ENCODE measurements around the gene WDFY2.
A peak's percentile ranks its signal among the peaks of the same experiment; 100 is the strongest.

WDFY2 gene

DNA sequence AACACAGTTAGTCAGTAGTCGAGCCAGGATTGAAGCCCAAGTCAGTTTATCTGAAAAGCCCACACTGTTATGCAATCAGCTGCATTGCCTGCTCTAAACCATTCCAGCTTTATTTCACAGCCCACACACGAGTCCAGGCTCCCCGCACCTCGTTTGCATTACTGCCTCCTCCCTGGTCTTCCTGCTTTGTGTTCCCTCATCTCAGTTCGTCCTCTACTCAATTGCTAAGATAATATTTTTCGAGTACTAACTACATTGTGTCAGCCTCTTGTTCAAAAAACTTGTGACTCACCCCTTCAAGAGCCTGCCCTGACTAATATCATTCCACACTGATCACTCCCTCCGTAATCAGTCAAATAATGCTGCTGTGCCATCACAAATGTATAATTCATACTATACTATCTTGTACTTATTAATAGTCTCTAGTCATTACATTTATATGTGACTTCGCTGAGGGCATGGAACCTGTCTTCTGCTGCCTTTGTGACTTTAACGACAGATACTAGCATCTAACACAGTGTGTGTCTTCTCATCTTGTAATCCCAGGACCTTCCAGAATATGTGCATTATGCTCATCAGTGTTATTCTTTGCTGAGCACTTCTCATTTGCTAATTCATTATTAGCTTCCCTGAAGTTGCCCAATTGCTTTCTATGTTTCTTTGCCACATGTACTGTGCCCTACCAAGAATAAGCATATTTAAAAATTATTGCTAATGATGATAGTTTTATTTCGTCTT lies 26.2 kb upstream of the WDFY2 start:
- Histone ChIP-seq H3K27me3 (ENCODE audit: insufficient read depth, low read length, poor library complexity, severe bottlenecking) (no peaks in the 10 kb centered on the region), H3F3A (ENCODE audit: low read depth) (no peaks in the 10 kb centered on the region), H3K9ac (ENCODE audit: low read depth, low read length, poor library complexity, severe bottlenecking) (no peak overlapping the region), H3K79me2 (ENCODE audit: insufficient read depth, low read length) (no peaks in the 10 kb centered on the region), H3K36me3 (ENCODE audit: insufficient read depth, low read length) (no peaks in the 10 kb centered on the region), H3K4me1 (ENCODE audit: insufficient read depth, low read length, poor library complexity, severe bottlenecking) (peaks cover 16% of the 10 kb centered on the region), H2AFZ (ENCODE audit: low read length) (no peak overlapping the region), H3K4me3 (ENCODE audit: low read length, poor library complexity, severe bottlenecking) (no peak overlapping the region), H3K4me2 (ENCODE audit: low read depth, low read length, poor library complexity, severe bottlenecking) (no peak overlapping the region), H4K20me1 (ENCODE audit: insufficient read depth, low read length, poor library complexity, severe bottlenecking) (no peaks in the 10 kb centered on the region), H3K9me2 (replicated peaks; ENCODE audit: low read depth, low read length) (no peaks in the 10 kb centered on the region), H3K9me3 (ENCODE audit: insufficient read depth, low read depth, low read length) (no peaks in the 10 kb centered on the region)
- TF ChIP-seq EZH2phosphoT487 (IDR thresholded peaks at IDR 0.05; ENCODE audit: borderline replicate concordance): no peak
- no peak for TF ChIP-seq CTCF (conservative IDR thresholded peaks at IDR 0.05; ENCODE audit: low read length)

DNA sequence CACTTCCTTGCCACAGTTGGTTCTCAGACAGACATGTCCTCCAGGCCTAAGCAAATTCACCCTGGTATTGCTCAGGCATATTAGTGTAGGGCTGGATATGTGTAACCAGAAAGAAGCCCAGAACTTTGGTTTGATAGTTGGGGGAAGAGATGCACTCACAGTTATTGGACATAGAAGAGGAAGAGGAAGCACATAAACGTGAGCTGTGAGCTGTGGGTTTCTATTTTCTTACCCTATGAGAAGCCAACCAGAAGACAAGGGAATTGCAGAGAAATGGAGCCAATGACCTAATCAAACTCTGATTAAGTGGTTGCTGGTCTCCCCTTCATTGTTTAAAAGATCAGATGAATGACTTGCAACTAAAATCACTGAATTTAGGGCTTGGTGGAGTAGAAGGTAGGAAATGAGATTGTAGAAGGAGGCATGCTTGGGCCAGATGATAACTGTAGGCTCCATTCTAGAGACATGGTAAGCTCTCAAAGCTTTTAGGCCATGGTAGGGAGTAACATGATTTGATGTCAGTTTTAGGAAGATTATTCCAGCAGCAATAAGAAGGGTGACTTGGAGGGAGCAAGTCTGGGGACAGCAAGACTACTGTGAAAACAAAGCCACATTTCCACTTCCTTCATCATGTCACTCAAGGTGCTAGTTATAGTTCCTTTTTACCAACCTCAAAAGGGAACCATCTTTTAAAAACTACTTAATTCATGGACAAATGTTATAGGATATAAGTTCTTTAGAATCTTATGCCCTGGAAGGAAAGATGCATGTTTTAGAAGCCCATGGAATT lies 24.1 kb upstream of the WDFY2 start:
- Histone ChIP-seq H3K4me2 (ENCODE audit: low read depth, low read length, poor library complexity, severe bottlenecking) (peak overlapping the region; percentile 21), H3K9me2 (replicated peaks; ENCODE audit: low read depth, low read length) (no peaks in the 10 kb centered on the region), H3K27me3 (ENCODE audit: insufficient read depth, low read length, poor library complexity, severe bottlenecking) (no peaks in the 10 kb centered on the region), H3K79me2 (ENCODE audit: insufficient read depth, low read length) (no peaks in the 10 kb centered on the region), H3K9me3 (ENCODE audit: insufficient read depth, low read depth, low read length) (no peaks in the 10 kb centered on the region), H3K9ac (ENCODE audit: low read depth, low read length, poor library complexity, severe bottlenecking) (no peak overlapping the region), H3K4me1 (ENCODE audit: insufficient read depth, low read length, poor library complexity, severe bottlenecking) (peaks cover 16% of the 10 kb centered on the region), H2AFZ (ENCODE audit: low read length) (peak overlapping the region; percentile 86), H3K4me3 (ENCODE audit: low read length, poor library complexity, severe bottlenecking) (no peak overlapping the region), H3K36me3 (ENCODE audit: insufficient read depth, low read length) (no peaks in the 10 kb centered on the region), H3F3A (ENCODE audit: low read depth) (no peaks in the 10 kb centered on the region), H4K20me1 (ENCODE audit: insufficient read depth, low read length, poor library complexity, severe bottlenecking) (no peaks in the 10 kb centered on the region)
- TF ChIP-seq EZH2phosphoT487 (IDR thresholded peaks at IDR 0.05; ENCODE audit: borderline replicate concordance) (no peak), CTCF (conservative IDR thresholded peaks at IDR 0.05; ENCODE audit: low read length) (no peak)

- H3K9ac ChIP-seq (ENCODE audit: low read depth, low read length, poor library complexity, severe bottlenecking): no peak overlapping the region
- no peaks in the 10 kb centered on the region for H3K9me2 ChIP-seq (replicated peaks; ENCODE audit: low read depth, low read length)
- no peaks in the 10 kb centered on the region for H4K20me1 ChIP-seq (ENCODE audit: insufficient read depth, low read length, poor library complexity, severe bottlenecking)
- H3K4me1 ChIP-seq (ENCODE audit: insufficient read depth, low read length, poor library complexity, severe bottlenecking): peaks cover 16% of the 10 kb centered on the region
- no peak overlapping the region for H2AFZ ChIP-seq (ENCODE audit: low read length)
- no peak overlapping the region for H3K4me3 ChIP-seq (ENCODE audit: low read length, poor library complexity, severe bottlenecking)
- H3F3A ChIP-seq (ENCODE audit: low read depth): no peaks in the 10 kb centered on the region
- no peaks in the 10 kb centered on the region for H3K36me3 ChIP-seq (ENCODE audit: insufficient read depth, low read length)
- no peak for TF ChIP-seq CTCF (conservative IDR thresholded peaks at IDR 0.05; ENCODE audit: low read length)
- no peak for TF ChIP-seq EZH2phosphoT487 (IDR thresholded peaks at IDR 0.05; ENCODE audit: borderline replicate concordance)
- no peaks in the 10 kb centered on the region for H3K27me3 ChIP-seq (ENCODE audit: insufficient read depth, low read length, poor library complexity, severe bottlenecking)
- H3K79me2 ChIP-seq (ENCODE audit: insufficient read depth, low read length): no peaks in the 10 kb centered on the region
- H3K9me3 ChIP-seq (ENCODE audit: insufficient read depth, low read depth, low read length): no peaks in the 10 kb centered on the region
- no peak overlapping the region for H3K4me2 ChIP-seq (ENCODE audit: low read depth, low read length, poor library complexity, severe bottlenecking)
These were observed 22.1 kb upstream of the WDFY2 start for GRCh38 chr13:51562011-51562671.
